Activated naive CD4-positive, alpha-beta T cell (primary cell): ENCODE data around the gene UGT2A1.
"Not testable (repeated sequence)": the region's sequence is repeated elsewhere in the genome, so short reads cannot be mapped to it uniquely, and the experiment has no call there.

ENCODE experiments used
- DNase-seq, 4 experiments: peaks; one replicate each; lab custom pipeline; 2025; lab: John Stamatoyannopoulos, UW

UGT2A1 gene

DNA sequence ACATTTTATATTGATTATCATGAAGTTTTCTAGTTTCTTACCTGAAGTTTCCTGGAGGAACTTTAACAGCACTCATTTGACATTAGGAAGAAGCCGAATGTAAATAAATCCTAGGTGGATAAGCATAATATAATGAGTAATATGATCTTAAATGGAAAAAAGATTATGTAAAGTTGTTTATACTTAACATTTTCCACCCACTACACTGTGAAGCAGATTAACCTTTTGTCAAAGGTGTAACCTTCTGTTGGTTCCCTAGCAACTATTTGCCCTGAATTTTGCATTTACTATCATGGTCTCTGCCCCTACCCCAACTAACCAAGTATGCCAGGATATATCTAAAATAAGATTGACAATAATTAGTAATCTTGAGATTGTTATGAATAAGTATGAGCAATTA lies at the start of gene UGT2A1:
Gene UGT2A1, minus strand, starts transcription at position 101 of the 400 bp plus-strand sequence. CDS start 5,603 bp downstream, outside the sequence.
- DNase-seq = no peak

DNA sequence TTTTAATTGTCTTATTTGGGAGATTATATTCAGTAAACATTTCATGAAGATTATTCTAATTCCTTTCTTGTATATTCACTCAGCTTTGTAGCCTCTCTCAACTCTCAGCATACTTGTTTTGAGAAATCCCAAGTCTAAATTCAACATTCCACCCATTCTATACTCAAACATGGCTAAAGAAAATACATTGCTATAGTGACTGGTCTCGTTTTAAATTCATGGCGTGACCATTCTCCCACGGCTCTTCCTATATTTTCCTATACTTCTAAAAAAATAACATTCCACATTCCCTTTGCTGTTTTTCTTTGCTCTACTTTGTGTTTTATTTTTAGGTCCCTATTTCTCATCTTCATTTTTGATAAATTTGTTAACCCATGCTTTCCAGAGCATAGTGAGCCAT lies 49.2 kb upstream of the UGT2A1 start:
- DNase-seq = no peak

GRCh38 chr4:69701696-69702095 lies 48.6 kb upstream of the UGT2A1 start:
- no peak for DNase-seq

GRCh38 chr4:69697536-69698242 lies 44.6 kb upstream of the UGT2A1 start:
- no peak for DNase-seq

DNA sequence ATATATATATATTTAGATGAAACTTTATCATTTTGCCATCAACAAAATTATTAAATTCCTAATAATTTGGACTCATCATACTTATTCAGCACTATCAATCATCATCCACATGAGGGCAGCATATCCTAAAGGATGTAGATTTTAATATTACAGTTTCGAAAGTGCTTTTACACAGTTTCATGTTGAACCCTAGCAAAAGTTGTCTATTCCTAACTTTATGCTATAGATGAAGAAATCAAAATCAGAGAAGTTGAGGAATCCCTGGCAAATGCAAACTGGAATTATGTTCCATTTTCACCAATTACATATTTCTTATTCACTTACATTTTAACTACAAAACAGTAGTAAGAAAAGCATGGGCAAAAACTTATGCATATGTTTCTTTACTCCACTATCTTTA lies 36.6 kb upstream of the UGT2A1 start:
- DNase-seq = no peak

- no peak for DNase-seq
Observed at GRCh38 chr4:69684804-69685203, 31.8 kb upstream of the UGT2A1 start.

GRCh38 chr4:69668680-69669079 lies 15.6 kb upstream of the UGT2A1 start:
- no peak for DNase-seq

DNA sequence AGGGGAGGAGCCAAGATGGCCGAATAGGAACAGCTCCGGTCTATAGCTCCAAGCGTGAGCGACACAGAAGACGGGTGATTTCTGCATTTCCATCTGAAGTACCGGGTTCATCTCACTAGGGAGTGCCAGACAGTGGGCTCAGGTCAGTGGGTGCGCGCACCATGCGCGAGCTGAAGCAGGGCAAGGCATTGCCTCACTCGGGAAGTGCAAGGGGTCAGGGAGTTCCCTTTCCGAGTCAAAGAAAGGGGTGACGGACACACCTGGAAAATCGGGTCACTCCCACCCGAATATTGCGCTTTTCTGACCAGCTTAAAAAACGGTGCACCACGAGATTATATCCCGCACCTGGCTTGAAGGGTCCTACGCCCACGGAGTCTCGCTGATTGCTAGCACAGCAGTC lies 11.0 kb upstream of the UGT2A1 start:
- not testable (repeated sequence) for DNase-seq

- peak in 2 of 4 experiments; percentile 1 to 12 for DNase-seq
Observed at GRCh38 chr4:69661130-69661803, 8.2 kb upstream of the UGT2A1 start.

DNA sequence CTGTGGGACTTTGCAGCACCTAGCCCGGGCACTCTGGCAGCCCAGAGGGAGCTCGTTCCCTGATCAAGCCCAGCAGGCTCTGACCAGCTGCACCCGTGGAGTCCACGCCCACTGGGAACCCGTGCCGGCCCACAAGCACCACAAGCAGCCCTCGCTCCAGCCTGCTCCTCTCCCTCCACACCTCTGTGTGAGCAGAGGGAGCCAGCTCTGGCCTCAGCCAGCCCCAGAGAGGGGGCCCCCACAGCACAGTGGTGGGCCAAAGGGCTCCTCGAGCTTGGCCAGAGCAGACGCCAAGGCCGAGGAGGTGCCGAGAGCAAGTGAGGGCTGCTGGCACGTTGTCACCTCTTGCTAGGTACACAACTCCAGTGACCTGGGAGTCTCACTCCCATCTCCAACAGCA lies 5.1 kb upstream of the UGT2A1 start:
- no peak for DNase-seq

GRCh38 chr4:69656653-69657158 lies 3.7 kb upstream of the UGT2A1 start:
- no peak for DNase-seq

GRCh38 chr4:69650872-69651271 lies 2.2 kb downstream of the UGT2A1 start:
- DNase-seq = no peak

GRCh38 chr4:69649629-69650028 lies 3.4 kb downstream of the UGT2A1 start:
- no peak for DNase-seq

- no peak for DNase-seq
Observed at GRCh38 chr4:69649207-69649606, 3.8 kb downstream of the UGT2A1 start.

- no peak for DNase-seq
Observed at GRCh38 chr4:69642961-69643360, 10.1 kb downstream of the UGT2A1 start.

- DNase-seq = no peak
Observed at GRCh38 chr4:69640289-69640688, 12.8 kb downstream of the UGT2A1 start.

GRCh38 chr4:69639542-69639941 lies 13.5 kb downstream of the UGT2A1 start, which contains the start of gene UGT2A2:
TSS of gene UGT2A2 (minus strand) at chr4:69639642. CDS start at chr4:69639640, 2 bp downstream.
- no peak for DNase-seq

DNA sequence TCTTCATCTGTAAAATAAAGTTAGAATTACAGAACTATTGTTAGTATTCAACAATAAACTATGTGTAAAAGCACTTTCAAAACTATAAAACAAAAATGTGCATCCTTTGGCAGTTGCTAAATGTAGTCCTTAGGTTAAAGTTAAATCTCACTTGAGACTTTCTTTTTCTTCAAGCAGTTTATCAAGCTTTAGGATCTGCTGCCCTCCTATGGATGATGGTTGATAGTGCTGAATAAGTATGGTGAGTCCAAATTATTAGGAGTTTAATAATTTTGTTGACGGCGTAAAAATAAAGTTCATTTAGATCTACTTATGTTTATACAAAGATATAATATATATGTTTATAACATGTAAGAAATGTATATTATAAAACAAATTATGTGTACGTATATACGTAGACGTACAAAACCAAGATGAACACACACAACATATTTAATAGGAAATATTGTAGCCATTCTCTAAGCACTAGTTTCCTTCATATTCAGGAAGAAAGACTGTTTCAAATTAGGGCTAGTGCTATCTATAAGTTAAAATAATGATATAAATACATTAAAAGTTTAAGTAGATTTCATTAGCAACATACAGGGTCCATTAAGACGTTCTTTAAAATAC lies 35.9 kb downstream of the UGT2A1 start:
- DNase-seq = no peak

- DNase-seq = no peak
Observed at GRCh38 chr4:69610484-69610883, 42.6 kb downstream of the UGT2A1 start.

DNA sequence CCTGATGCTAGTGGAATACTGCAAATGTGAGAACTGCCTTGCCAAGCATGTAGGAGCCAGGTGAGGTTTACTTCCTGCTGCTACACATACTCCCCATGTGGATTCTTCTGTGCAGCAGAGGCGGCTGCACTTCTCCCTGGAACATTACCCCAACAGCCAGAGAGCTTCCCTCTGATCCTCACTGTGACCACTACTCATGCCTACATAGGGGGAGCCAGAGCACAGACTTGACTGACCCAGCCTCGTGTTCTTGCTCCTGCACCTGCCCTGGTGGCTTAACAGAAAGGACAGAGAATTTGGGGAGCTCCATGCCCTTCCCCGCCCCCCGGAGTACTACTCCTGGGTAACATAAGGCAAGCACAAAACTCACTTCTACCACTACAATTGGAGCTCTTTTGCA lies 52.0 kb downstream of the UGT2A1 start:
- DNase-seq = no peak

GRCh38 chr4:69600013-69600412 lies 53.0 kb downstream of the UGT2A1 start:
- DNase-seq = no peak

DNA sequence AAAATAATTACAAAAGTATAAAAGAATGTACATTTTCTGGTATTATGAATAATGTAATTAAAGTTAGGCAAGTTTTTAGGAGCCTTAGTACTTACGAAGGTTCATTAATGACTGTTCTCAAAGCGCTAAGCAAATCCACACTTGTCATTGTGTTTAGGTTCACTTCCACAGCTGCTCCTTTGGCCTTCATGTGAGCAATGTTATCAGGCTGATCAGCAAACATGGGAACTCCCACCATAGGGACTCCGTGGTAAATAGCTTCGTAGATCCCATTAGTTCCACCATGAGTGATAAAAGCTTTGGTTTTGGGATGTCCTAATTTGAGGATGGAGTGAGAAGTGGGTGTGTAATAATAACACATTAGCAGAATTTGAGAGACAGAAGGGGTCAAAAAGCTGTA lies 58.7 kb downstream of the UGT2A1 start:
- DNase-seq = no peak

- DNase-seq = no peak
Observed at GRCh38 chr4:69591364-69591763, 61.7 kb downstream of the UGT2A1 start.
